ENCODE data around the gene ELMOD3.
A peak's percentile ranks its signal among the peaks of the same experiment; 100 is the strongest.
"Not testable (repeated sequence)": the region's sequence is repeated elsewhere in the genome, so short reads cannot be mapped to it uniquely, and the experiment has no call there.

ELMOD3 gene

GRCh38 chr2:85329701-85330100 is 24.9 kb upstream of the ELMOD3 start:
- DNase-seq = not testable (repeated sequence)

GRCh38 chr2:85330839-85331636 is 23.5 kb upstream of the ELMOD3 start:
- peak in 1 of 2 experiments; percentile 47 for DNase-seq

- not testable (repeated sequence) for DNase-seq
Measured at GRCh38 chr2:85333877-85334276, 20.7 kb upstream of the ELMOD3 start.

- no peak for DNase-seq
Measured at GRCh38 chr2:85334928-85335327, 19.6 kb upstream of the ELMOD3 start.

- DNase-seq = no peak
Measured at GRCh38 chr2:85340034-85340892, 14.3 kb upstream of the ELMOD3 start.

GRCh38 chr2:85341269-85342029 is 13.1 kb upstream of the ELMOD3 start:
- no peak for DNase-seq

GRCh38 chr2:85342156-85342555 is 12.4 kb upstream of the ELMOD3 start:
- no peak for DNase-seq

- DNase-seq = not testable (repeated sequence)
Measured at GRCh38 chr2:85343207-85343895, 11.2 kb upstream of the ELMOD3 start.

GRCh38 chr2:85344356-85344954 is 10.1 kb upstream of the ELMOD3 start:
- DNase-seq = no peak

- no peak for DNase-seq
Measured at GRCh38 chr2:85347599-85347998, 7.0 kb upstream of the ELMOD3 start.

GRCh38 chr2:85353876-85354285 is 688 bp upstream of the ELMOD3 start:
- DNase-seq = no peak

- no peak for DNase-seq
Measured at GRCh38 chr2:85355073-85355410, 473 bp downstream of the ELMOD3 start.

- no peak for DNase-seq
Measured at GRCh38 chr2:85355521-85355920, 952 bp downstream of the ELMOD3 start.

GRCh38 chr2:85356186-85356585 is 1.6 kb downstream of the ELMOD3 start:
- DNase-seq = no peak

GRCh38 chr2:85357736-85358135 is 3.2 kb downstream of the ELMOD3 start:
- no peak for DNase-seq

- DNase-seq = not testable (repeated sequence)
Measured at GRCh38 chr2:85362653-85363387, 8.3 kb downstream of the ELMOD3 start.

GRCh38 chr2:85367180-85367579 is 12.6 kb downstream of the ELMOD3 start:
- DNase-seq = no peak

- no peak for DNase-seq
Measured at GRCh38 chr2:85368921-85369320, 14.4 kb downstream of the ELMOD3 start.

- no peak for DNase-seq
Measured at GRCh38 chr2:85369500-85369899, 14.9 kb downstream of the ELMOD3 start.

- DNase-seq = no peak
Measured at GRCh38 chr2:85371045-85371444, 16.5 kb downstream of the ELMOD3 start.

- no peak for DNase-seq
Measured at GRCh38 chr2:85376291-85377065, 21.9 kb downstream of the ELMOD3 start.

All from activated T-cell treated with anti-CD3 and anti-CD28 coated beads, Interleukin-2, amount 50 U/mL, for 48 hours (primary cell).